ENCODE results near the gene PHF23.

Gene PHF23

GRCh38 chr17:7236808-7237207, 2.4 kb downstream of the PHF23 start:
- Histone ChIP-seq H3K4me1 (peaks cover 26% of the 10 kb centered on the region), H3K4me3 (ENCODE audit: low read depth, low read length) (no peak overlapping the region), H3K9me3 (ENCODE audit: control insufficient read depth, low read length) (no peaks in the 10 kb centered on the region), H3K79me2 (peaks cover 24% of the 10 kb centered on the region), H3K27me3 (ENCODE audit: control insufficient read depth, insufficient read depth, low read length) (no peaks in the 10 kb centered on the region), H3K9ac (no peak overlapping the region), H3K27ac (peak overlapping the region; percentile 77), H3K36me3 (ENCODE audit: control insufficient read depth, insufficient read depth, low read length) (no peaks in the 10 kb centered on the region), H3K4me2 (ENCODE audit: low read length) (no peak overlapping the region), H2AFZ (no peak overlapping the region)
- TF ChIP-seq CTCF (IDR thresholded peaks at IDR 0.05): no peak

- Histone ChIP-seq H3K9me3 (ENCODE audit: control insufficient read depth, low read length) (no peaks in the 10 kb centered on the region), H3K27me3 (ENCODE audit: control insufficient read depth, insufficient read depth, low read length) (no peaks in the 10 kb centered on the region), H3K27ac (no peak overlapping the region), H3K4me2 (ENCODE audit: low read length) (no peak overlapping the region), H3K4me1 (peaks cover 21% of the 10 kb centered on the region), H3K79me2 (peaks cover 26% of the 10 kb centered on the region), H2AFZ (no peak overlapping the region), H3K36me3 (ENCODE audit: control insufficient read depth, insufficient read depth, low read length) (no peaks in the 10 kb centered on the region), H3K9ac (no peak overlapping the region), H3K4me3 (ENCODE audit: low read depth, low read length) (no peak overlapping the region)
- TF ChIP-seq CTCF (IDR thresholded peaks at IDR 0.05): no peak
Observed at GRCh38 chr17:7235693-7236665, 3.3 kb downstream of the PHF23 start.

GRCh38 chr17:7234083-7234951, 4.9 kb downstream of the PHF23 start, which contains the start of gene DVL2:
Gene DVL2, minus strand, starts transcription at chr17:7234517. Its CDS starts 255 bp downstream, at chr17:7234262.
- H3K27ac ChIP-seq: peak within 1 kb of the TSS; percentile 82
- peak within 1 kb of the TSS; percentile 83 for H3K4me3 ChIP-seq (ENCODE audit: low read depth, low read length)
- no peaks in the 10 kb centered on the region for H3K9me3 ChIP-seq (ENCODE audit: control insufficient read depth, low read length)
- no peak for TF ChIP-seq CTCF (IDR thresholded peaks at IDR 0.05)
- peaks cover 14% of the 10 kb centered on the region for H3K4me1 ChIP-seq
- H3K36me3 ChIP-seq (ENCODE audit: control insufficient read depth, insufficient read depth, low read length): no peaks in the 10 kb centered on the region
- H3K4me2 ChIP-seq (ENCODE audit: low read length): peak within 1 kb of the TSS; percentile 72
- H3K27me3 ChIP-seq (ENCODE audit: control insufficient read depth, insufficient read depth, low read length): no peaks in the 10 kb centered on the region
- H2AFZ ChIP-seq: peak within 1 kb of the TSS; percentile 84
- peak within 1 kb of the TSS; percentile 38 for H3K9ac ChIP-seq
- peaks cover 39% of the 10 kb centered on the region for H3K79me2 ChIP-seq

- peak overlapping the region; percentile 84 for H2AFZ ChIP-seq
- H3K79me2 ChIP-seq: peaks cover 43% of the 10 kb centered on the region
- H3K27ac ChIP-seq: peak overlapping the region; percentile 82
- H3K4me2 ChIP-seq (ENCODE audit: low read length): peak overlapping the region; percentile 72
- no peak for TF ChIP-seq CTCF (IDR thresholded peaks at IDR 0.05)
- no peaks in the 10 kb centered on the region for H3K27me3 ChIP-seq (ENCODE audit: control insufficient read depth, insufficient read depth, low read length)
- H3K9me3 ChIP-seq (ENCODE audit: control insufficient read depth, low read length): no peaks in the 10 kb centered on the region
- H3K9ac ChIP-seq: peak overlapping the region; percentile 38
- no peaks in the 10 kb centered on the region for H3K36me3 ChIP-seq (ENCODE audit: control insufficient read depth, insufficient read depth, low read length)
- peaks cover 14% of the 10 kb centered on the region for H3K4me1 ChIP-seq
- H3K4me3 ChIP-seq (ENCODE audit: low read depth, low read length): peak overlapping the region; percentile 83
Observed at GRCh38 chr17:7233701-7234082, 5.6 kb downstream of the PHF23 start.

All from parathyroid adenoma (tissue), 2 donors.